Stimulated activated CD8-positive, alpha-beta memory T cell treated with anti-CD3 and anti-CD28 coated beads, Interleukin-15, amount 100 ng/mL, for 24 hours (primary cell): ENCODE data around the gene LRRC4B.

ENCODE experiments used
- DNase-seq: peaks from one replicate; pipeline ENCODE4 v3.0.0-alpha.2; 2020; ENCODE audit warnings: low read depth

Gene LRRC4B

GRCh38 chr19:50505856-50506611 lies 62.2 kb downstream of the LRRC4B start:
- DNase-seq = no peak

DNA sequence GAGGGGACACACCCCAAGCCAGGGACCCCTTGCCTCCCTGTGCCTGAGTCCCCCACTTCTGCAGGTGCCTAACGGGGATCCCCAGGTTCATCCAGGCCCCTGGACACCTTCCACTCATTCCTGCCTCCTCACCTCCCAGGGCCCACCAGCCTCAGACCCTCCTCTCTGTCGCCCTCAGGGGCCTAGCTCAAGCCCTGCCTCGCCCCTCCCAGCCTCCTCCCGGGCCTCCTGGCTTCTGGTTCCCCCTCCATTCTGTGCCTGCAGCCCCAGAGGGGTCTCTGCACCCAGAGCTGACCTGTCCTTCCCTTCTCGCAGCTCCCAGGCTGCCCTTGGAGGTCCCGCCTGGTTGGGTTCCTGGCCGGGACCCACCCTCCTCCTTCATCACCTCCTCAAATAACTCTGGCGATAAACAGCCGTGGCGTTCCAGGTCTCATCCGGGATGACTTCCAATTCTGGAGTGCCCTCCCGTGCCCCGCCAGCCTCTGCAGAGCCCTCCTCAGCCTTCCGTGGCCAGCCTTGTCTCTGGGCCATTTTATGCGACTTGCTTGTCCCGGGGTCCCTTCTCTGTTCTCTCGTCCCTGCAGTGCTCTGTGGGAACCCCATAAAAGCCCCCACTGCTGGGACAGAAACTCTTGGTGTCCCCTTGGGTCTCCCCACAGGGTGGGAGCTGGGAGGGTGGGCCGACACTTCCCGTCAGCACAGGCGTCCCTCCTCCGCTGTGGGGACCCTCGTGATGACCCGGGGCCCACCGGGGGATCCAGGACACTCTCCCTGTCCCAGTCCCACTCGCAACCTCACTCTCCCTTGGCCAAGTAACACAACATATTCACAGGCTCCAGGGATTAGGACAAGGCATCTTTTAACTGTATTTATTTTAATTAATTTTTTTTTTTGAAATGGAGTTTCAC lies 66.4 kb downstream of the LRRC4B start:
- no peak for DNase-seq

DNA sequence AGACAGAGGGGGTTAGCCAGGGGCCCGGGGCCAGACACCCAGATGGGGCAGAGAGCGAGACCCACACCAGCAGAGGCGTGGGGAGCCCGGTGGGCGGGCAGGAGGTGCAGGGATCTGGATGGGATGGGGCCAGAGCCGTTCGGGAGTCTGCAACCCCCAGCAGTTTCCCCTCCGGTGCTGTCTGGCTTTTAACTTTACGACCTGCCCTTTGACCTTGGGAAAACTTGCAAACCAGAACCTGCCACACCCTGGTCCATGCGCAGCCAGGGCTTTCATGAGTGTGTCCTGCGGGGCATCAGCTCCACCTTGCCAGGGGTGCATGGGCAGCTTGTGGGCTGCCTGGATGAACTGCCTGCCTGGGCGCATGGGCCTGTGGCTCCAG lies 67.1 kb downstream of the LRRC4B start:
- DNase-seq = no peak

GRCh38 chr19:50500753-50501151 lies 67.5 kb downstream of the LRRC4B start:
- DNase-seq = no peak

GRCh38 chr19:50500060-50500752 lies 68.0 kb downstream of the LRRC4B start:
- no peak for DNase-seq

GRCh38 chr19:50498219-50499056 lies 69.8 kb downstream of the LRRC4B start:
- no peak for DNase-seq

DNA sequence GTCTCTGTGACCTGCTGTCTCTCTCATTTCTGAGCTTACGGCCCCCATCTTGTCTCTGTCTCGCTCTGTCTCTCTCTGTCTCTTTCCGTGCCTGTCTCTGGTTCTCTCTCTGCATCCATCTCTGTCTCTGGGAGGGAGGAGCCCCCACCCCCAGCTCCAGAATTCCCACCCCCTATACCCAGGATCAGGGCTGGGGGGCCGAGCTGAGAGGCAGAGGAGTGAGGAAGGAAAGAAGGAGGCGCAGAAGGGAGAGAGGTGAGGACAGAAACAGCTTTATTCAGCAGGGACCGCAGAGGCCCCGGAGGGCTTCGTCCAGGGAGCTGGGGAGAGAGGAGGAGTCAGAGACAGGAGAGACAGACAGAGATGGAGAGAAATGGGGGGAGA lies 71.2 kb downstream of the LRRC4B start:
- no peak for DNase-seq

DNA sequence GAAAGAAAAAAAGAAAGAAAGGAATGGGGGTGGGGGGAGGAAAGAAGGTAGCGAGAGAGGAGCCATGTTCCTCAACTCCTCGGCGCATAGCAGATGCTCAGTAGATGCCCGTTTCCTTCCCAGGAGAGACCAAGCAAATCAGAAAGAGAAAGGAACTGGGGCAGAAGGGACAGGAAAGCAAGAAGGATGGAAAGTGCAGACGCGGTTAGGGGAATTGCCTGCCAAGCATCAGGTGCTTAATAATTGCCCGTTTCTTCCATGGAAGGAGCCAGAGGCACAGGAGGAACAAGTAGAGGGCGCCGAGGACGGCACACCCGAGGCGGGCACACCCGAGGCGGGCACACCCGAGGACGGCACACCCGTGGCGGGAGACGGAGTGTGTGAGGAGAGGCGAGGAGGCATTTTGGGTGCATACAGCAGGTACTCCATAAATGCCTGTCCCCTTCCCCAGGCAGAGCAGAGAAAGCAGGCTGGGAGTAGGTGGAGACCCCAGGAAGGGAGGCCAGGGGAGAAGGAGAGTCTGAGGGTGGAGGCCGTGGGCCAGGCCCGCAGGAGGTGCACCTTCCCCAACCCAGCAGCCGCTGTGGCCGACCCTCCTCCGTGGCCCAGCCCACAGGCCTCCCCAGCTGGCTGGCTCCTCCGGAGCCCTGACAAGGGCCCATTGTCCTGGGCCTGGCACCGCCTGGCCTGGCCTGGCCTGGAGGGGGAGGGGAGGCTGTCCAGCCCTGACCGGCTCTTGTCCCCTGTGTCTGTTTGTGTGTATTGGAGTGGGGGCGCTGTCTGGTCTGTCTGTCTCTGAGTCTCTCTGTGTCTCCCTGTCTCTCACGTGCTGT lies 71.8 kb downstream of the LRRC4B start:
- no peak for DNase-seq

DNA sequence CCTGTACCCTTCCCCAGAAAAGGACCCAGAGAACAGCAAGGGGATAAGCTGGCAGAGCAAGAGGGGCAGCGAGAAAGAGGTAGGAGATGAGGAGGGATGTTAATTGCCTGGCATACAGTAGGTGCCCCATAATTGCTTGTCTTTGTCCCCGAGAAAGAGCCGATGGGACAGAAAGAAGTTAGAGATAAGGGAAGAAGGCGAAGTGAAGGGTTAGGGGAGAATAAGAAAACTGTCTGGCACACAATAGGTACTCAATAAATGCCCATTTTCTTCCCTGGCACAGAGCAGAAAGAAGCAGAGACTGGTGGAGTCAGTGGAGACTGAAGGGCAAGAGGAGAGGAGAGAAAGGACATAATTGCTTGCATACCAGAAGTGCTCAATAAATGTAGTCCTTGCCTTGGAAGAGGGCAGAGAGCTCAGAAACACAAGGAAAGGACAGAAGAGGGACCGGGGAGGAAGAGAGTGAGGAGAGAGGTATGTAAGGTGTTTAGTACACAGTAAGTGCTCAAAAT lies 73.2 kb downstream of the LRRC4B start:
- no peak for DNase-seq

DNA sequence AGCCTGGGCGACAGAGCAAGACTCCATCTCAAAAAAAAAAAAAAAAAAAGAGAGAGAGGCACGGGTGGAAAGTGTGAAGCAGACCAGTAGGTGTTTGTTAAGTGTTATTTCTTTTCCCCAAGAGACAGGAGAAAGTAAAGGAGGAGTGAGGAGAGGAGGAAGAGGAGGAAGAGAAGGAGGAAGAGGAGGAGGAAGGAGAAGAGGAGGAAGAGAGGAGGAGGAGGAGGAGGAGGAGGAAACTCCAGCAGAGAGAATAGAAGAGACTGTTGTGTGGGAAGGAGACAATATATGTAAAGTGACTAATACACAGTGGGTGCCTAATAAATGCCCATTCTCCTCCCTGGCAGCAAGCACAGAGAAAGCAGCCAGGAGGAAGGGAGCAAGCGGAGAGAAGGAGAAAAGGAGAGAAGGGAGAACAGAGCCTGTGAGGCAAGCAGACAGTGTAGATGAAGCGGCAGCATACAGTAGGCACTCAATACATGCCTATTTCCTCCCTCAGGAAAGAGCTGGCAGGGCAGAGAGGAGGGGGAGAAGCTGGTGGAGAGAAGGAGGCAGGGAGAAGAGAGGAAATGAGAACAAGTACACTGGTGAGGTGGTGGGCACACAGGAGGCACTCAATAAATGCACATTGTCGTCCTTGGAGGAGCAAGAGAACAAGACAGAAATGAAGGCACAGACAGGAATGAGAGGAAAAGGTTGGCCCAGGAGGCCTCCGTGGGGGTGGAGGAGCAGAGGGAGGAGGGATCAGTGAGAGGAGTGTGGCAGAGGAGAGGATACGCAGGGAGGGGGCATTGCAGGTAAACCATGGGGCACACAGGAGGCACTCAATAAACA lies 73.8 kb downstream of the LRRC4B start:
- no peak for DNase-seq

GRCh38 chr19:50493171-50493570 lies 75.1 kb downstream of the LRRC4B start:
- DNase-seq = no peak

- no peak for DNase-seq
Observed at GRCh38 chr19:50492303-50493052, 75.8 kb downstream of the LRRC4B start.

- no peak for DNase-seq
Observed at GRCh38 chr19:50490991-50491472, 77.2 kb downstream of the LRRC4B start.

DNA sequence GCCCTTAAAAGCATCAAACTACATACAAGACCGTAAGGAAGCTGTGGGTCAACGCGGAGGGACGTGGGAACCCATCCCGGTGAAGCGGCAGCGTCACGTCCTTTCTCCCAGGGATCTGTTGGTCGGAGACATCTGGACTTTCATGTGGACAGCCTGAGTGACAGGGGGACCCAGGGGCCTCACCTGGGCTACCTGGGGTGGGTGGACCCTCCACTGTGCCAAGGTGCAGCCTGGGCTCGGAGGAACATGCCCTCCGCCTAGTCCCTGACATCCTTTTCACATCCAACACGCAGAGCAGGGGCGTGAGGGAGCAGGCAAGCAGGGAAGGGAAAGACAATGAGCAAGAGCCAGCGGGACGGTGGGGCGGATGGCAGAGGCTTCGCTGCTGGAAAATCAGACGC lies 77.8 kb downstream of the LRRC4B start:
- DNase-seq = no peak

- no peak for DNase-seq
Observed at GRCh38 chr19:50489461-50490011, 78.7 kb downstream of the LRRC4B start.

- DNase-seq = no peak
Observed at GRCh38 chr19:50488389-50489194, 79.6 kb downstream of the LRRC4B start.

- DNase-seq = peak; percentile 57
Observed at GRCh38 chr19:50486823-50487515, 81.3 kb downstream of the LRRC4B start.
